K562 (cell line): Measurements from ENCODE around the gene TRNAU1AP. TPM values are rescaled to one million over a fixed set of nuclear protein-coding genes. Genes with fewer than 3 reads are reported as not detected.

ENCODE experiments used
- ASH1L ChIP-seq: fragments of 450-650 bp; IDR thresholded peaks from 2 replicates; pipeline ENCODE4 v1.6.1; 2018; ENCODE audit warnings: borderline replicate concordance, mild to moderate bottlenecking, low read depth; ENCODE audit not compliant: partially characterized antibody
- EHMT2 ChIP-seq: fragments of 450-650 bp; IDR thresholded peaks from 2 replicates; pipeline ENCODE4 v1.6.1; 2018; ENCODE audit warnings: antibody characterized with exemption
- HNRNPUL1 ChIP-seq: fragments of 200-400 bp; formaldehyde crosslinking; IDR thresholded peaks from 2 replicates; pipeline ENCODE4 v1.6.1; 2017; ENCODE audit warnings: low read length
- MAFG ChIP-seq: fragments of 450-650 bp; conservative IDR thresholded peaks from 2 replicates; pipeline ENCODE4 v1.6.1; 2016; ENCODE audit warnings: missing genetic modification characterization, missing compliant biosample characterization
- MECOM ChIP-seq: fragments of 250-450 bp; sonication (Bioruptor Pico); IDR thresholded peaks from 2 replicates; pipeline ENCODE4 v1.8.0; 2022; ENCODE audit warnings: inconsistent platforms
- MEF2A ChIP-seq: IDR thresholded peaks from 2 replicates; pipeline ENCODE4 v1.6.1; 2011; ENCODE audit warnings: low read depth, mild to moderate bottlenecking, low read length, moderate library complexity; ENCODE audit not compliant: control insufficient read depth
- SIX5 ChIP-seq, 2 experiments: IDR thresholded peaks; 2 replicates each; pipeline ENCODE4 v1.6.1; 2011; ENCODE audit warnings: low read length in 2 of 2, borderline replicate concordance in 1 of 2, low read depth in 1 of 2, mild to moderate bottlenecking in 1 of 2, moderate library complexity in 1 of 2; ENCODE audit not compliant: insufficient read depth in 1 of 2
- SUPT5H ChIP-seq: fragments of 450-650 bp; IDR thresholded peaks from 2 replicates; pipeline ENCODE4 v1.6.1; 2016
- polyA plus RNA-seq, 8 experiments: library from polyadenylated mRNA; depleted of rRNA in 4 of 8; stranded (reverse) in 5 of 8; unstranded in 3 of 8; fragments of >200 nt; fragmentation: Nextera tagmentation in 2 of 8; fragmentation: Illumina TruSeq in 1 of 8; extraction: Ambion mirVana in 2 of 8; extraction: Trizol in 1 of 8; gene quantifications; 2 replicates each; pipeline versions ENCODE4 v1.2.1 to v1.2.3, GENCODE V29; 2011 to 2014; ENCODE audit warnings: inconsistent platforms in 1 of 8, missing spikeins in 1 of 8
- total RNA-seq, 7 experiments: library from RNA; depleted of rRNA in 6 of 7; stranded (reverse); fragments of >200 nt in 6 of 7; fragmentation: Illumina TruSeq in 2 of 7; extraction: Trizol in 2 of 7; gene quantifications; 2 replicates each; pipeline versions ENCODE4 v1.2.1 to v1.2.3, GENCODE V29; 2011 to 2021; ENCODE audit warnings: low replicate concordance in 1 of 7
- TF ChIP-seq, protein P1 (sequence below): sonication (generic); formaldehyde crosslinking; IDR thresholded peaks from 2 replicates; pipeline ENCODE4 v1.8.0; 2023; ENCODE audit warnings: mild to moderate bottlenecking, missing genetic modification reagents
- TF ChIP-seq, protein P2 (sequence below): sonication (generic); formaldehyde crosslinking; IDR thresholded peaks from 2 replicates; pipeline ENCODE4 v1.8.1; 2023; ENCODE audit warnings: mild to moderate bottlenecking, missing genetic modification reagents
- TF ChIP-seq, protein P3 (sequence below): fragments of 250-450 bp; sonication (Bioruptor Pico); IDR thresholded peaks from 2 replicates; pipeline ENCODE4 v1.4.0; 2020
- TF ChIP-seq, protein P4 (sequence below): fragments of 450-650 bp; formaldehyde crosslinking; conservative IDR thresholded peaks from 2 replicates; pipeline ENCODE4 v1.4.0; 2022; ENCODE audit warnings: mild to moderate bottlenecking, missing genetic modification characterization
- TF ChIP-seq, protein P5 (sequence below): sonication (generic); formaldehyde crosslinking; IDR thresholded peaks from 2 replicates; pipeline ENCODE4 v1.8.0; 2023; ENCODE audit warnings: missing genetic modification reagents, mild to moderate bottlenecking, borderline replicate concordance

Gene TRNAU1AP
- total and polyA plus RNA-seq, 9 of the 15 experiments (the other 6 are each of a cell fraction or from before 2014, with no cell fraction given): 34.9 to 110 (median 46.3) TPM

DNA sequence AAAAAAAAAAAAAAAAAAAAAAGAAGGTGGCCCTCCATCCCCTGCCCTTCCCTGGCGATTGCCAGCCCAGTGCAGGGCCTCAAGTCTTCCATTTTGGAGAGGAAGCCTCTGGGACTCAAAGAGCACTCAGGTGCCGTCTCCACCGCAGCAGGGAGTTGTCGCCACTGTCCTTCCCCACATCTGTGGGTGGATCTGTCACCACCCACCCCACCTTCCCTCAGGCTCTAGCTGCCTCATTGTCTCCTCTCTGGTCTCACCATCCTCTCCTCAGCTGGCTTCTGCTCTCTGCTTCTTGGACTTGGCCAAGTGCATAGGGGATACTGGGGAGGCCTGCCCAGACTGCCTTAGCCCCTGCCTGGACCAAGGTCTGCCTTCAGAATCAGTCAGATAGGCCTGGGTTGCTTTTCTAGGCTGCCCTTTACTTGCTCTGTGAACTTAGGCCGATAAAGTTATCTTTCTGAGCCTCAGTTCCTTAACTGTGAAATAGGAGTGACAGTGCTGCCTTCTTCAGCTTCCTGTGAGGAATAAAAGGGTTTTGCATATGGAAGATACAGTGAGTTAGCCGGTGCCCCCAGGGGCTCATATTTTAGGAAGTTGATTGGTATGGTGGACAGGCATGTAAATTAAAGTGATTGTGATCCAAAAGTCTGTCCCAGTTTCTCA, 31.3 kb upstream of the TRNAU1AP start (continued):
- TF ChIP-seq, protein P1, sequence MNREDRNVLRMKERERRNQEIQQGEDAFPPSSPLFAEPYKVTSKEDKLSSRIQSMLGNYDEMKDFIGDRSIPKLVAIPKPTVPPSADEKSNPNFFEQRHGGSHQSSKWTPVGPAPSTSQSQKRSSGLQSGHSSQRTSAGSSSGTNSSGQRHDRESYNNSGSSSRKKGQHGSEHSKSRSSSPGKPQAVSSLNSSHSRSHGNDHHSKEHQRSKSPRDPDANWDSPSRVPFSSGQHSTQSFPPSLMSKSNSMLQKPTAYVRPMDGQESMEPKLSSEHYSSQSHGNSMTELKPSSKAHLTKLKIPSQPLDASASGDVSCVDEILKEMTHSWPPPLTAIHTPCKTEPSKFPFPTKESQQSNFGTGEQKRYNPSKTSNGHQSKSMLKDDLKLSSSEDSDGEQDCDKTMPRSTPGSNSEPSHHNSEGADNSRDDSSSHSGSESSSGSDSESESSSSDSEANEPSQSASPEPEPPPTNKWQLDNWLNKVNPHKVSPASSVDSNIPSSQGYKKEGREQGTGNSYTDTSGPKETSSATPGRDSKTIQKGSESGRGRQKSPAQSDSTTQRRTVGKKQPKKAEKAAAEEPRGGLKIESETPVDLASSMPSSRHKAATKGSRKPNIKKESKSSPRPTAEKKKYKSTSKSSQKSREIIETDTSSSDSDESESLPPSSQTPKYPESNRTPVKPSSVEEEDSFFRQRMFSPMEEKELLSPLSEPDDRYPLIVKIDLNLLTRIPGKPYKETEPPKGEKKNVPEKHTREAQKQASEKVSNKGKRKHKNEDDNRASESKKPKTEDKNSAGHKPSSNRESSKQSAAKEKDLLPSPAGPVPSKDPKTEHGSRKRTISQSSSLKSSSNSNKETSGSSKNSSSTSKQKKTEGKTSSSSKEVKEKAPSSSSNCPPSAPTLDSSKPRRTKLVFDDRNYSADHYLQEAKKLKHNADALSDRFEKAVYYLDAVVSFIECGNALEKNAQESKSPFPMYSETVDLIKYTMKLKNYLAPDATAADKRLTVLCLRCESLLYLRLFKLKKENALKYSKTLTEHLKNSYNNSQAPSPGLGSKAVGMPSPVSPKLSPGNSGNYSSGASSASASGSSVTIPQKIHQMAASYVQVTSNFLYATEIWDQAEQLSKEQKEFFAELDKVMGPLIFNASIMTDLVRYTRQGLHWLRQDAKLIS (CRISPR knock-in tag): no peak
- no peak for TF ChIP-seq SIX5 (IDR thresholded peaks at IDR 0.05; ENCODE audit: borderline replicate concordance in 1 of 2, insufficient read depth in 1 of 2, low read depth in 1 of 2, low read length in 2 of 2)
- no peak for TF ChIP-seq ASH1L
- TF ChIP-seq, protein P2, sequence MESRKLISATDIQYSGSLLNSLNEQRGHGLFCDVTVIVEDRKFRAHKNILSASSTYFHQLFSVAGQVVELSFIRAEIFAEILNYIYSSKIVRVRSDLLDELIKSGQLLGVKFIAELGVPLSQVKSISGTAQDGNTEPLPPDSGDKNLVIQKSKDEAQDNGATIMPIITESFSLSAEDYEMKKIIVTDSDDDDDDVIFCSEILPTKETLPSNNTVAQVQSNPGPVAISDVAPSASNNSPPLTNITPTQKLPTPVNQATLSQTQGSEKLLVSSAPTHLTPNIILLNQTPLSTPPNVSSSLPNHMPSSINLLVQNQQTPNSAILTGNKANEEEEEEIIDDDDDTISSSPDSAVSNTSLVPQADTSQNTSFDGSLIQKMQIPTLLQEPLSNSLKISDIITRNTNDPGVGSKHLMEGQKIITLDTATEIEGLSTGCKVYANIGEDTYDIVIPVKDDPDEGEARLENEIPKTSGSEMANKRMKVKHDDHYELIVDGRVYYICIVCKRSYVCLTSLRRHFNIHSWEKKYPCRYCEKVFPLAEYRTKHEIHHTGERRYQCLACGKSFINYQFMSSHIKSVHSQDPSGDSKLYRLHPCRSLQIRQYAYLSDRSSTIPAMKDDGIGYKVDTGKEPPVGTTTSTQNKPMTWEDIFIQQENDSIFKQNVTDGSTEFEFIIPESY (CRISPR knock-in tag): 0 out of 2 replicates have a peak, but pooled peaks have one; percentile 4
- no peak for TF ChIP-seq MEF2A
- no peak for TF ChIP-seq SUPT5H
- TF ChIP-seq, protein P3, sequence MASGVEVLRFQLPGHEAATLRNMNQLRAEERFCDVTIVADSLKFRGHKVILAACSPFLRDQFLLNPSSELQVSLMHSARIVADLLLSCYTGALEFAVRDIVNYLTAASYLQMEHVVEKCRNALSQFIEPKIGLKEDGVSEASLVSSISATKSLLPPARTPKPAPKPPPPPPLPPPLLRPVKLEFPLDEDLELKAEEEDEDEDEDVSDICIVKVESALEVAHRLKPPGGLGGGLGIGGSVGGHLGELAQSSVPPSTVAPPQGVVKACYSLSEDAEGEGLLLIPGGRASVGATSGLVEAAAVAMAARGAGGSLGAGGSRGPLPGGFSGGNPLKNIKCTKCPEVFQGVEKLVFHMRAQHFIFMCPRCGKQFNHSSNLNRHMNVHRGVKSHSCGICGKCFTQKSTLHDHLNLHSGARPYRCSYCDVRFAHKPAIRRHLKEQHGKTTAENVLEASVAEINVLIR (CRISPR knock-in tag): no peak
- no peak for TF ChIP-seq HNRNPUL1
- peak; percentile 9; the same call in 1 of the 2 replicates for TF ChIP-seq EHMT2
- TF ChIP-seq, protein P4, sequence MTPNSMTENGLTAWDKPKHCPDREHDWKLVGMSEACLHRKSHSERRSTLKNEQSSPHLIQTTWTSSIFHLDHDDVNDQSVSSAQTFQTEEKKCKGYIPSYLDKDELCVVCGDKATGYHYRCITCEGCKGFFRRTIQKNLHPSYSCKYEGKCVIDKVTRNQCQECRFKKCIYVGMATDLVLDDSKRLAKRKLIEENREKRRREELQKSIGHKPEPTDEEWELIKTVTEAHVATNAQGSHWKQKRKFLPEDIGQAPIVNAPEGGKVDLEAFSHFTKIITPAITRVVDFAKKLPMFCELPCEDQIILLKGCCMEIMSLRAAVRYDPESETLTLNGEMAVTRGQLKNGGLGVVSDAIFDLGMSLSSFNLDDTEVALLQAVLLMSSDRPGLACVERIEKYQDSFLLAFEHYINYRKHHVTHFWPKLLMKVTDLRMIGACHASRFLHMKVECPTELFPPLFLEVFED: 0 out of 2 replicates have a peak, but pooled peaks have one; percentile 27
- TF ChIP-seq, protein P5, sequence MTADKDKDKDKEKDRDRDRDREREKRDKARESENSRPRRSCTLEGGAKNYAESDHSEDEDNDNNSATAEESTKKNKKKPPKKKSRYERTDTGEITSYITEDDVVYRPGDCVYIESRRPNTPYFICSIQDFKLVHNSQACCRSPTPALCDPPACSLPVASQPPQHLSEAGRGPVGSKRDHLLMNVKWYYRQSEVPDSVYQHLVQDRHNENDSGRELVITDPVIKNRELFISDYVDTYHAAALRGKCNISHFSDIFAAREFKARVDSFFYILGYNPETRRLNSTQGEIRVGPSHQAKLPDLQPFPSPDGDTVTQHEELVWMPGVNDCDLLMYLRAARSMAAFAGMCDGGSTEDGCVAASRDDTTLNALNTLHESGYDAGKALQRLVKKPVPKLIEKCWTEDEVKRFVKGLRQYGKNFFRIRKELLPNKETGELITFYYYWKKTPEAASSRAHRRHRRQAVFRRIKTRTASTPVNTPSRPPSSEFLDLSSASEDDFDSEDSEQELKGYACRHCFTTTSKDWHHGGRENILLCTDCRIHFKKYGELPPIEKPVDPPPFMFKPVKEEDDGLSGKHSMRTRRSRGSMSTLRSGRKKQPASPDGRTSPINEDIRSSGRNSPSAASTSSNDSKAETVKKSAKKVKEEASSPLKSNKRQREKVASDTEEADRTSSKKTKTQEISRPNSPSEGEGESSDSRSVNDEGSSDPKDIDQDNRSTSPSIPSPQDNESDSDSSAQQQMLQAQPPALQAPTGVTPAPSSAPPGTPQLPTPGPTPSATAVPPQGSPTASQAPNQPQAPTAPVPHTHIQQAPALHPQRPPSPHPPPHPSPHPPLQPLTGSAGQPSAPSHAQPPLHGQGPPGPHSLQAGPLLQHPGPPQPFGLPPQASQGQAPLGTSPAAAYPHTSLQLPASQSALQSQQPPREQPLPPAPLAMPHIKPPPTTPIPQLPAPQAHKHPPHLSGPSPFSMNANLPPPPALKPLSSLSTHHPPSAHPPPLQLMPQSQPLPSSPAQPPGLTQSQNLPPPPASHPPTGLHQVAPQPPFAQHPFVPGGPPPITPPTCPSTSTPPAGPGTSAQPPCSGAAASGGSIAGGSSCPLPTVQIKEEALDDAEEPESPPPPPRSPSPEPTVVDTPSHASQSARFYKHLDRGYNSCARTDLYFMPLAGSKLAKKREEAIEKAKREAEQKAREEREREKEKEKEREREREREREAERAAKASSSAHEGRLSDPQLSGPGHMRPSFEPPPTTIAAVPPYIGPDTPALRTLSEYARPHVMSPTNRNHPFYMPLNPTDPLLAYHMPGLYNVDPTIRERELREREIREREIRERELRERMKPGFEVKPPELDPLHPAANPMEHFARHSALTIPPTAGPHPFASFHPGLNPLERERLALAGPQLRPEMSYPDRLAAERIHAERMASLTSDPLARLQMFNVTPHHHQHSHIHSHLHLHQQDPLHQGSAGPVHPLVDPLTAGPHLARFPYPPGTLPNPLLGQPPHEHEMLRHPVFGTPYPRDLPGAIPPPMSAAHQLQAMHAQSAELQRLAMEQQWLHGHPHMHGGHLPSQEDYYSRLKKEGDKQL: no peak
- TF ChIP-seq MAFG (tag): no peak
- TF ChIP-seq MECOM (CRISPR knock-in tag): no peak
